NCI-H2227 treated with DMSO at 0.1 percent for 48 hours (cell line): ENCODE measurements around the gene RAPGEF3.

ENCODE experiments used
- DNase-seq: peaks from one replicate; lab custom pipeline; 2025; lab: John Stamatoyannopoulos, UW

Gene RAPGEF3

GRCh38 chr12:47758834-47759690 lies at the start of gene RAPGEF3:
TSS of gene RAPGEF3 (minus strand) at chr12:47758880. CDS start at chr12:47758556, 324 bp downstream.
- DNase-seq = peak; percentile 26

- DNase-seq = no peak
Measured at GRCh38 chr12:47808050-47808449, 49.4 kb upstream of the RAPGEF3 start.

- DNase-seq = no peak
Measured at GRCh38 chr12:47807338-47807737, 48.7 kb upstream of the RAPGEF3 start.

- DNase-seq = no peak
Measured at GRCh38 chr12:47805417-47805816, 46.7 kb upstream of the RAPGEF3 start.

GRCh38 chr12:47804171-47804570 lies 45.5 kb upstream of the RAPGEF3 start:
- no peak for DNase-seq

- DNase-seq = no peak
Measured at GRCh38 chr12:47803191-47803875, 44.7 kb upstream of the RAPGEF3 start.

GRCh38 chr12:47802312-47802711 lies 43.6 kb upstream of the RAPGEF3 start:
- no peak for DNase-seq

GRCh38 chr12:47801904-47802246 lies 43.2 kb upstream of the RAPGEF3 start:
- DNase-seq = no peak

- no peak for DNase-seq
Measured at GRCh38 chr12:47801170-47801903, 42.7 kb upstream of the RAPGEF3 start.

GRCh38 chr12:47800582-47800981 lies 41.9 kb upstream of the RAPGEF3 start:
- DNase-seq = no peak

GRCh38 chr12:47799357-47799955 lies 40.8 kb upstream of the RAPGEF3 start:
- DNase-seq = no peak

GRCh38 chr12:47798382-47798948 lies 39.8 kb upstream of the RAPGEF3 start:
- no peak for DNase-seq

GRCh38 chr12:47797441-47797840 lies 38.8 kb upstream of the RAPGEF3 start:
- no peak for DNase-seq

GRCh38 chr12:47795814-47796411 lies 37.2 kb upstream of the RAPGEF3 start:
- no peak for DNase-seq

GRCh38 chr12:47795121-47795813 lies 36.6 kb upstream of the RAPGEF3 start:
- DNase-seq = no peak

GRCh38 chr12:47794679-47795078 lies 36.0 kb upstream of the RAPGEF3 start:
- no peak for DNase-seq

GRCh38 chr12:47793015-47793681 lies 34.5 kb upstream of the RAPGEF3 start:
- no peak for DNase-seq

GRCh38 chr12:47791874-47792273 lies 33.2 kb upstream of the RAPGEF3 start:
- DNase-seq = no peak

GRCh38 chr12:47791351-47791746 lies 32.7 kb upstream of the RAPGEF3 start:
- no peak for DNase-seq

GRCh38 chr12:47790676-47791350 lies 32.1 kb upstream of the RAPGEF3 start:
- DNase-seq = no peak
